CD14-positive monocyte (primary cell): Measurements from ENCODE around the gene LEO1. TPM values are rescaled to one million over a fixed set of nuclear protein-coding genes. Genes with fewer than 3 reads are reported as not detected.
A peak's percentile ranks its signal among the peaks of the same experiment; 100 is the strongest.

ENCODE experiments used
- DNase-seq, 3 donors: peaks; one replicate each; pipeline ENCODE4 v3.0.0-alpha.2; 2011 to 2022
- H2AFZ ChIP-seq: 2 replicates; pipeline ENCODE4 v1.6.0; 2012; ENCODE audit warnings: mild to moderate bottlenecking, low read depth, low read length, inconsistent platforms; ENCODE audit not compliant: insufficient read depth, poor library complexity, severe bottlenecking
- H3K27ac ChIP-seq, 2 donors: 1 replicate in 1 of 2; 2 replicates in 1 of 2; pipeline ENCODE4 v1.5.1; 2012 to 2013; ENCODE audit warnings: low read length in 2 of 2, control low read depth in 1 of 2, inconsistent platforms in 1 of 2, low read depth in 1 of 2, mild to moderate bottlenecking in 1 of 2
- H3K27me3 ChIP-seq, 2 donors: one replicate each; pipeline versions ENCODE4 v1.6.0 to v1.6.1; 2011 to 2013; ENCODE audit warnings: low read length in 2 of 2; ENCODE audit not compliant: control insufficient read depth in 2 of 2, insufficient read depth in 2 of 2
- H3K36me3 ChIP-seq, 2 donors: replicated peaks in 1 of 2; 1 replicate in 1 of 2; 2 replicates in 1 of 2; pipeline versions ENCODE4 v1.5.1 to v1.6.1; 2012 to 2013; ENCODE audit warnings: low read length in 2 of 2, control low read depth in 1 of 2, inconsistent platforms in 1 of 2, mild to moderate bottlenecking in 1 of 2; ENCODE audit not compliant: insufficient read depth in 2 of 2, control insufficient read depth in 1 of 2
- H3K4me1 ChIP-seq, 2 donors: 1 replicate in 1 of 2; 2 replicates in 1 of 2; pipeline versions ENCODE4 v1.5.1 to v1.6.1; 2012 to 2013; ENCODE audit warnings: low read length in 2 of 2, control low read depth in 1 of 2, inconsistent platforms in 1 of 2, mild to moderate bottlenecking in 1 of 2, moderate library complexity in 1 of 2; ENCODE audit not compliant: insufficient read depth in 2 of 2, control insufficient read depth in 1 of 2
- H3K4me2 ChIP-seq: replicated peaks from 2 replicates; pipeline ENCODE3; 2012; ENCODE audit warnings: low read length, moderate library complexity, mild to moderate bottlenecking; ENCODE audit not compliant: poor library complexity, severe bottlenecking; ENCODE audit errors: extremely low read depth
- H3K4me3 ChIP-seq, 3 experiments: fragments of 200-600 bp in 1 of 3; sonication (generic) in 1 of 3; replicated peaks in 1 of 3; 1 replicate in 2 of 3; 2 replicates in 1 of 3; pipeline ENCODE4 v1.5.1; 2011 to 2013; ENCODE audit warnings: low read length in 3 of 3, mild to moderate bottlenecking in 3 of 3, control low read depth in 2 of 3, low read depth in 2 of 3, inconsistent platforms in 1 of 3, moderate library complexity in 1 of 3
- H3K79me2 ChIP-seq: 2 replicates; pipeline ENCODE4 v1.6.0; 2012; ENCODE audit warnings: mild to moderate bottlenecking, control low read depth, inconsistent platforms, low read length, moderate library complexity; ENCODE audit not compliant: insufficient read depth
- H3K9ac ChIP-seq: 2 replicates; pipeline ENCODE4 v1.6.0; 2017; ENCODE audit warnings: low read length, mild to moderate bottlenecking; ENCODE audit not compliant: insufficient read depth, poor library complexity, severe bottlenecking
- H3K9me3 ChIP-seq, 2 donors: replicated peaks in 1 of 2; 1 replicate in 1 of 2; 2 replicates in 1 of 2; pipeline versions ENCODE4 v1.5.1 to v1.6.1; 2012 to 2013; ENCODE audit warnings: low read length in 2 of 2, control low read depth in 1 of 2; ENCODE audit not compliant: control insufficient read depth in 1 of 2, insufficient read depth in 1 of 2
- H4K20me1 ChIP-seq: 2 replicates; pipeline ENCODE4 v1.6.0; 2012; ENCODE audit warnings: mild to moderate bottlenecking, low read length, control low read depth, moderate library complexity; ENCODE audit not compliant: insufficient read depth
- H3K27ac Mint-ChIP-seq, 7 donors: one replicate each; pipeline ENCODE4 v1.8.0; 2020; ENCODE audit warnings: mild to moderate bottlenecking in 7 of 7, mixed read lengths in 7 of 7, moderate library complexity in 6 of 7, inconsistent platforms in 2 of 7
- H3K27me3 Mint-ChIP-seq, 3 donors: one replicate each; pipeline ENCODE4 v1.8.0; 2021 to 2022; ENCODE audit warnings: low read depth in 3 of 3, mild to moderate bottlenecking in 3 of 3, mixed read lengths in 3 of 3, moderate library complexity in 3 of 3, inconsistent platforms in 1 of 3
- H3K36me3 Mint-ChIP-seq, 2 donors: one replicate each; pipeline ENCODE4 v1.8.0; 2020; ENCODE audit warnings: mixed read lengths in 2 of 2, inconsistent platforms in 1 of 2, mild to moderate bottlenecking in 1 of 2
- H3K4me1 Mint-ChIP-seq: one replicate; pipeline ENCODE4 v1.8.0; 2020; ENCODE audit warnings: mild to moderate bottlenecking, mixed read lengths
- H3K4me3 Mint-ChIP-seq, 2 donors: one replicate each; pipeline ENCODE4 v1.8.0; 2020; ENCODE audit warnings: mild to moderate bottlenecking in 2 of 2, mixed read lengths in 2 of 2, moderate library complexity in 1 of 2
- H3K9me3 Mint-ChIP-seq, 7 donors: one replicate each; pipeline ENCODE4 v1.8.0; 2020 to 2022; ENCODE audit warnings: mixed read lengths in 7 of 7, mild to moderate bottlenecking in 6 of 7, moderate library complexity in 6 of 7, inconsistent platforms in 2 of 7
- CTCF ChIP-seq: fragments of 200-600 bp; IDR thresholded peaks from one replicate; pipeline ENCODE4 v1.8.0; 2022; ENCODE audit warnings: antibody characterized with exemption, mild to moderate bottlenecking
- WGBS: methylation state at CpG from one replicate; pipeline ENCODE4 v1.1.5; 2013; ENCODE audit warnings: missing lambda C conversion rate; ENCODE audit not compliant: insufficient coverage; 5-methylcytosine and 5-hydroxymethylcytosine counted together
- intact Hi-C, 2 donors: fragments of 100-400 bp; cut with micrococcal nuclease; formaldehyde crosslinking; loops; one replicate each; pipeline versions ENCODE4 v1.15.0 to v1.15.1; 2023
- polyA plus RNA-seq, 3 donors: library from polyadenylated mRNA; depleted of rRNA in 1 of 3; unstranded in 2 of 3; stranded (reverse) in 1 of 3; fragments of 300-500 nt in 2 of 3; fragments of >200 nt in 1 of 3; fragmentation: Illumina TruSeq in 2 of 3; gene quantifications; 1 replicate in 2 of 3; 2 replicates in 1 of 3; pipeline ENCODE4 v1.2.3, GENCODE V29; 2012 to 2021

The LEO1 gene
- polyA plus RNA-seq, 3 donors: 1.4 to 9.3 (median 4.7) TPM

GRCh38 chr15:51924156-51925068 lies 47.2 kb downstream of the LEO1 start:
- 97% methylated on average over 7 of the region's 11 CpGs for whole genome bisulfite sequencing
- Mint-ChIP-seq H3K27ac (peak overlapping the region in 2 of 7 donors; percentile 1 to 14), H3K27me3 (no peaks in the 10 kb centered on the region), H3K36me3 (peaks cover 59 to 85% of the 10 kb centered on the region in 2 donors), H3K9me3 (no peaks in the 10 kb centered on the region), H3K4me1 (no peaks in the 10 kb centered on the region), H3K4me3 (no peak overlapping the region)
- no peak for DNase-seq
- Histone ChIP-seq H3K9me3 (no peaks in the 10 kb centered on the region), H2AFZ (no peak overlapping the region), H3K27me3 (no peaks in the 10 kb centered on the region), H4K20me1 (no peaks in the 10 kb centered on the region), H3K4me3 (no peak overlapping the region), H3K27ac (no peak overlapping the region), H3K4me1 (no peaks in the 10 kb centered on the region), H3K4me2 (no peak overlapping the region), H3K36me3 (peaks cover 54 to 95% of the 10 kb centered on the region in 2 donors), H3K9ac (no peak overlapping the region), H3K79me2 (no peaks in the 10 kb centered on the region)
- TF ChIP-seq CTCF: no peak
- intact Hi-C loops: no loop called here

GRCh38 chr15:51917493-51917892 lies 54.1 kb downstream of the LEO1 start:
- Mint-ChIP-seq H3K36me3 (peaks cover 51 to 84% of the 10 kb centered on the region in 2 donors), H3K27me3 (no peaks in the 10 kb centered on the region), H3K27ac (no peak overlapping the region), H3K9me3 (no peaks in the 10 kb centered on the region), H3K4me1 (no peaks in the 10 kb centered on the region), H3K4me3 (no peak overlapping the region)
- WGBS: 100% methylated on average over 1 of the region's 2 CpGs
- intact Hi-C loops: no loop called here
- H3K27me3 ChIP-seq: no peaks in the 10 kb centered on the region
- TF ChIP-seq CTCF: no peak
- no peak overlapping the region for H2AFZ ChIP-seq
- H4K20me1 ChIP-seq: no peaks in the 10 kb centered on the region
- no peaks in the 10 kb centered on the region for H3K9me3 ChIP-seq
- no peak overlapping the region for H3K4me2 ChIP-seq
- no peak for DNase-seq
- H3K27ac ChIP-seq: no peak overlapping the region
- H3K9ac ChIP-seq: no peak overlapping the region
- H3K36me3 ChIP-seq: peaks cover 55 to 95% of the 10 kb centered on the region in 2 donors
- no peaks in the 10 kb centered on the region for H3K79me2 ChIP-seq
- no peaks in the 10 kb centered on the region for H3K4me1 ChIP-seq
- no peak overlapping the region for H3K4me3 ChIP-seq
